Osteocyte (in vitro differentiated cells): ENCODE data around the gene GRHPR. TPM values are rescaled to one million over a fixed set of nuclear protein-coding genes. Genes with fewer than 3 reads are reported as not detected.

Source experiments
- DNase-seq: peaks from one replicate; pipeline ENCODE4 v3.0.0; 2021; ENCODE audit warnings: mixed read lengths; ENCODE audit not compliant: unreplicated experiment; ENCODE audit errors: extremely low spot score
- H3K27ac Mint-ChIP-seq: one replicate; pipeline ENCODE4 v1.8.0; 2021; ENCODE audit warnings: mild to moderate bottlenecking, mixed read lengths; ENCODE audit not compliant: unreplicated experiment
- H3K27me3 Mint-ChIP-seq: one replicate; pipeline ENCODE4 v1.8.0; 2021; ENCODE audit warnings: mixed read lengths; ENCODE audit not compliant: unreplicated experiment
- H3K36me3 Mint-ChIP-seq: one replicate; pipeline ENCODE4 v1.8.0; 2021; ENCODE audit warnings: mixed read lengths; ENCODE audit not compliant: unreplicated experiment
- H3K4me1 Mint-ChIP-seq: one replicate; pipeline ENCODE4 v1.8.0; 2021; ENCODE audit warnings: mixed read lengths; ENCODE audit not compliant: unreplicated experiment
- H3K4me3 Mint-ChIP-seq: one replicate; pipeline ENCODE4 v1.8.0; 2021; ENCODE audit warnings: mild to moderate bottlenecking, moderate library complexity, mixed read lengths; ENCODE audit not compliant: unreplicated experiment
- H3K9me3 Mint-ChIP-seq: one replicate; pipeline ENCODE4 v1.8.0; 2021; ENCODE audit warnings: mixed read lengths; ENCODE audit not compliant: unreplicated experiment
- CTCF ChIP-seq: fragments of 200-600 bp; sonication (generic); IDR thresholded peaks from 2 replicates; pipeline ENCODE4 v1.5.0; 2021; ENCODE audit warnings: antibody characterized with exemption, mild to moderate bottlenecking, moderate library complexity
- total RNA-seq: library from RNA; stranded (reverse); gene quantifications from 2 replicates; pipeline ENCODE4 v1.2.1, GENCODE V29; 2021

Gene GRHPR
- total RNA-seq, 1 donor from 2014 or later: 111 TPM

GRCh38 chr9:37398464-37399025 is 24.0 kb upstream of the GRHPR start:
- no peaks in the 10 kb centered on the region for H3K36me3 Mint-ChIP-seq
- no peak overlapping the region for H3K4me3 Mint-ChIP-seq
- no peaks in the 10 kb centered on the region for H3K4me1 Mint-ChIP-seq
- H3K27ac Mint-ChIP-seq: no peak overlapping the region
- peaks cover 31% of the 10 kb centered on the region for H3K27me3 Mint-ChIP-seq
- no peak for TF ChIP-seq CTCF
- no peaks in the 10 kb centered on the region for H3K9me3 Mint-ChIP-seq
- DNase-seq: no peak

- TF ChIP-seq CTCF: no peak
- peaks cover 35% of the 10 kb centered on the region for H3K27me3 Mint-ChIP-seq
These were observed 23.2 kb upstream of the GRHPR start for GRCh38 chr9:37399336-37399735.

GRCh38 chr9:37404590-37404989 is 17.9 kb upstream of the GRHPR start:
- no peak overlapping the region for H3K27ac Mint-ChIP-seq
- H3K4me3 Mint-ChIP-seq: no peak overlapping the region
- no peaks in the 10 kb centered on the region for H3K36me3 Mint-ChIP-seq
- H3K9me3 Mint-ChIP-seq: no peaks in the 10 kb centered on the region
- TF ChIP-seq CTCF: no peak
- peaks cover 28% of the 10 kb centered on the region for H3K27me3 Mint-ChIP-seq
- H3K4me1 Mint-ChIP-seq: no peaks in the 10 kb centered on the region
- DNase-seq: no peak

More at GRCh38 chr9:37399336-37399735, 23.2 kb upstream of the GRHPR start:
- no peak for DNase-seq
- Mint-ChIP-seq H3K9me3 (no peaks in the 10 kb centered on the region), H3K27ac (no peak overlapping the region), H3K4me3 (no peak overlapping the region), H3K4me1 (no peaks in the 10 kb centered on the region), H3K36me3 (no peaks in the 10 kb centered on the region)

- DNase-seq: no peak
- no peak overlapping the region for H3K27ac Mint-ChIP-seq
- TF ChIP-seq CTCF: no peak
- no peaks in the 10 kb centered on the region for H3K36me3 Mint-ChIP-seq
- H3K4me3 Mint-ChIP-seq: no peak overlapping the region
- no peaks in the 10 kb centered on the region for H3K4me1 Mint-ChIP-seq
- peaks cover 26% of the 10 kb centered on the region for H3K27me3 Mint-ChIP-seq
- no peaks in the 10 kb centered on the region for H3K9me3 Mint-ChIP-seq
These were observed 17.1 kb upstream of the GRHPR start for GRCh38 chr9:37405350-37405749.

- H3K9me3 Mint-ChIP-seq: no peaks in the 10 kb centered on the region
- no peak for DNase-seq
- no peak overlapping the region for H3K27ac Mint-ChIP-seq
- no peak overlapping the region for H3K4me3 Mint-ChIP-seq
- H3K27me3 Mint-ChIP-seq: peaks cover 26% of the 10 kb centered on the region
- no peak for TF ChIP-seq CTCF
- no peaks in the 10 kb centered on the region for H3K4me1 Mint-ChIP-seq
- H3K36me3 Mint-ChIP-seq: no peaks in the 10 kb centered on the region
These were observed 16.6 kb upstream of the GRHPR start for GRCh38 chr9:37405764-37406380.
